NCI-H1930 (cell line): ENCODE data around the gene PSMB9.

Experiments
- DNase-seq, 2 experiments: peaks; one replicate each; lab custom pipeline; 2025; lab: John Stamatoyannopoulos, UW

Gene PSMB9

GRCh38 chr6:32839356-32839755 is 14.6 kb upstream of the PSMB9 start:
- DNase-seq: no peak

DNA sequence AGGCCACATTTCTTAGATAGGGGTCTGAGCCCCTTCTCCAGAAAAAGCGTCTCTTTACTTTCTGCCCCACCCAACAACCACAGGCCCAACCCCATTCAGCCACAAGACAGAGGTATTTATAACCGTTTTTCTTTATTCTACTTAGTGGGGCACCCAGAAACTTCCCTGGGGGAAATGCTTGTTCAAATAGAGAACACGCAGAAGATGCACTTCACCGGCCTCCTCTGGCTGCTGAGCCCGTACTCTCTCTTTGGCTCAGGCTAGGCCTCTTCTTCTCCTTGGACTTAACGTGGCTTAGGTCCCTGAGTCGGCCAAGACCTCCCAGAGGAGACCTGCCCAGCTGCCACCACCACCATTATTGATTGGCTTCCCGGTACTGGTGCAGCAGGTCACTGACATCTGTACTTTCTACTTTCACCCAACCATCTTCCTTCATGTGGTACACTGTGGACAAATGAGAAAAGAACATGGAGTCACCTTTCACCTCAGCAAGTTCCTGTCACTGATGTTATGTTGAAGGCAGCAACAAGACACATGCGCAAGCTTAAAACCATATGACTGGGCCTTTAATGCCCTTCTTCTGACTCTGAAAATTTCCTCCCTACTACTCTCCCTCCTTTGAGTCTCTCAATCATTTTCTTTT is 13.3 kb upstream of the PSMB9 start:
- no peak for DNase-seq

DNA sequence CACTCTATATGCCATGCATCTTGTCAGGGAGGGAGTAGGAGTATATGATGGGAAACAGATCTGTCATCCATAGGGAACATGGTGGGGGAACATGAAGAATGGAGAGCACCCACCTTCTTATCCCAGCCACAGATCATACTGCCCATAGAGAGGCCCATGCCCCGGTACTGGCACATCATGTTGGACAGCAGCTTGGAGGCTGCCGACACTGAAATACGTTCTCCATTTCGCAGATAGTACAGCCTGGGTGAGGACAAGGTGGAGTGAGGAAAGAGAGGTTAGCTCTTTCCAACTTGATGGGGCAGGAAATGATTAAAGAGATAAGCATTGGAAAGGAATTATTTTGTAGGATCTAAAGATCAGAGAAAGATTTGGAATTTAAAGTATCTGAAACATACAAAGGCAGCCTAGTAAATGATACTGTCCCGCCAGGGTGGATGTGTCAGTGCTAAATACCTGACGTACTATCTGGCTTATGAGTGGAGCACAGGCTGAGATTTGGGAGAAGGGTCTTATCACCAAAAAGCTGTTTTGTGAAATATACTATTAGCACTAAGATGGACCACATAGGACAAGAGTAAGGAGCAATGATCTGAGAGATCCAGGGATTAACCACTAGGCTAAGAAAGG is 11.9 kb upstream of the PSMB9 start:
- DNase-seq: no peak

GRCh38 chr6:32842690-32843089 is 11.3 kb upstream of the PSMB9 start:
- no peak for DNase-seq

DNA sequence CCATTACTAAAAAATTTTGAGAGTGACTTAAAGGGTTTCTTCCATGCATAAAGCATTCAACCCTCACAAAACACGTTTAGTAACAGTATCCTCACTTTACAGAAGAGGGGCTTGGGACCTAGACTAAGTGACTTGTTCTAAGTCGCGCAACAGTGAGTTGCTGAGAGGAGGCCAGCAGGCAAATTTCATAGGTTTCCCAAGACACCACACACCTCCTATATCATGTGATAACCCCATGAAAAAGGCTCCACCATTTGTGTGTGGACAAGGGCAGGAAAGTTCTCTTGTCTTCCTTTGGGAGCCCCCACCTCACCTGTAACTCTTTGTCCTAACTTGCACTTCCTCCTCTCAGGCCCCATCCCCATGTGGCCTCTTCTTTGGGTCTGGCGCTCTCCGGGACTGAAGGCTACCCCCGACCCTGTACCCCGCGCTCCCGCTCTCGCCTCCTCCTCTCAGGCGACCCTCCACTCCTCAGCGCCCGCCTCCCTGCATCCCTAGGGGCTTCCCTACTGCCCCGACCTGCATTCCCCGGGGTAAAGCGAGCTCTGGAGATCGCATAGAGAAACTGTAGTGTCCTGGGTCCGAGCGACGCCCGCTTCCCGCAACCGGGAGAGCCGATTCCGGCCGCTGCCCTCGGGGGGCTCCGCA is 10.5 kb upstream of the PSMB9 start:
- no peak for DNase-seq

DNA sequence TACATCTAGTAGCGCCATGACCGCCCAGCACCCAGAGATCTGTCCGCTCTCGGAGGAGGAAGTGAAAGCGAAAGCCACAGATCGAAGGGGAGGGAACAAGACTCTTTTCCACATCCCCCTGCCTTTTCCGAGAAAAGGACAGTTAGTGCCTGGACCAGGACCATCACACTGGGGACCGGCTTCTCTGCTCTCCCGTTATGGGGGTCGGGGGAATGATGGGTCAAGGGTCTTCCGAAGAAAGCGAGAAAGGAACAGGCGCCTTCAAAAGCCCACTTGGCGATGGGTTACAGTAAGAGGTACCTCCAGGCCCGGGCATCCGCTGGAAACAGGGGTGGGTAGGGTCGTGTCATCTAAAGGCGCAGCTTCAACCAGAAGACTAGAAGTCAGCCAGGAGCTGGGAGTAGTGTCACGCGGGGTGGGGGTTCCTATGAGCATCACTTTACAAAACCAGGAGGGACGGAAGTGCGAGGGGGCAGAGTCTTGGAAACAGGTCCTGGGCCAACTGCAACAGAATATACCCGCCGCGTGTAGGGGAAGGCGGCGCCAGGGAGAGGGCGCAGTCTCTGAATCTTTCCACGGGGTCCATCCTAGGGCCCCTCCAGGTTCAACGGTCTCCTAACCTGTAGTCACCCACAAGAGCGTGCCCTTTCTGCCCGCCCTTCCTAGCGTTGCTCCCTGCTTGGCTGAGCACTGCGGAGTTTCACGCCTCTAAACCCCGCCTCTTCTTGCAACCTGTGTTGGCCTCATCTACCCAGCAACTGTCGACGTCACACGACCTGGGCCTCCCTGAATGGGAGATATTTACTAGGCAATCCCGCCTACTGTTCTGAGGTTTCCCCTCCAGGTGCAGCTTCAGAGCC is 9.8 kb upstream of the PSMB9 start, which contains the start of gene PSMB8:
TSS of gene PSMB8 (minus strand) at position 69 of the 860 bp plus-strand sequence. CDS start at position 18, 51 bp downstream.
- DNase-seq: peak; percentile 92 to 93

- no peak for DNase-seq
Observed at GRCh38 chr6:32844839-32845383, 9.1 kb upstream of the PSMB9 start.

DNA sequence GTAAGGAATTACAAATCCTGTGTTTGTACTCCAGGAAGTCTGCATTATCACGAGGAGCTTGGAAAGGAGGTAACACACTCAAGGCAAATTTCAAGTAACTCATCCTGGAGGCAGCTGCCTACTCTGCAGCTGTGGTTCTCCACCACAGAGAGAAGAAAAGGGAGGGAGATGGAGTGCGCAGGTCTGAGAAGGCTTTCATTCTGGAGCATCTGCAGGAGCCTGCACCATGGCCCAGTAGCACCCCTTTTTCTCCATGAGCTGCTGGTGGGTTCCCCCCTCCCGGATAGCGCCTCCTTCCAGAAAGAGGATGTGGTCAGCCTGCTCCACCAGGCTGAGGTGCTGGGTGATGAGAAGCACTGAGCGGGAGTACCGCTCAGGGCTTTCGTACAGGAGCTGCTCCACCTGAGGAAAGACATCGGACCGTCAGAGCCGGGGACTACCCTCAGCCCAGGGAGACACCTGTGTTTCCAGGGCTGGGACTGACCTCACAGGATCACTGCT is 8.6 kb upstream of the PSMB9 start:
- DNase-seq: no peak

- no peak for DNase-seq
Observed at GRCh38 chr6:32847004-32847403, 7.0 kb upstream of the PSMB9 start.

- DNase-seq: no peak
Observed at GRCh38 chr6:32847795-32848194, 6.2 kb upstream of the PSMB9 start.

DNA sequence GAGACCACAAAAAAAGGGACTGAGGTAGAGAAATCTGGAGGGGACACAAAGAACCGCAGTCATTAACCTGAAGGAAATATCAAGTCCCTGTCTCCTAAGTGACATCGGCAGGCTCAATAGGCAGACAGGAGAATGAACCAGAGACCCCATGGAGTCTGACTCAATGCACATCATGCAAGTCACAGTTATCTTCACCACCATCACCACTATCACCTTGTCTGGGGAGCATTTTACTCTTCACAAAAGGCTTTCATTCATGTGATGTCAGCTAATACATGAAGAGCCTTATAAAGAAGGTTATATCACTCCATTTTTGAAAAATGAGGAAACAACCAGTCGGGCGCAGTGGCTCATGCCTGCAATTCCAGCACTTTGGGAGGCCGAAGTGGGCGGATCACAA is 4.9 kb upstream of the PSMB9 start:
- no peak for DNase-seq

DNA sequence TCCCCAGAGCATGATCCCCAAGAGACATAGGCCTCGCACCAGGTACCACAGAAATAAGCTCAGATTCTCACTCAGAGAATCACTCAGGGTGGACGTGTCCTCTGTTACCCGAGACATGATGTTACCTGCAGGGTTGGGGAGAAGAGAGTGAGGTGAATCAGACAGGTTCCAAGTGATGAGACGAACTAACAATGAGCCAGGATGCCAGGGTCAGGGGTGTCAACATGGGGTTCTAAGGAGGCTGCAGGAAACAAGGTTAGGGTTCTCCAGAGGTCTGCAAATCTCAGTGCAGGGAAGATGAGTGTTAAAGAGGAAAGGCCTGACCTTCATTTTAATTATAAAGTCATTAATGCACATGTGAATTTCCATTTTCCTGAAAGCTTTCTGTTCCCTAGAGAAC is 3.0 kb upstream of the PSMB9 start:
- no peak for DNase-seq

DNA sequence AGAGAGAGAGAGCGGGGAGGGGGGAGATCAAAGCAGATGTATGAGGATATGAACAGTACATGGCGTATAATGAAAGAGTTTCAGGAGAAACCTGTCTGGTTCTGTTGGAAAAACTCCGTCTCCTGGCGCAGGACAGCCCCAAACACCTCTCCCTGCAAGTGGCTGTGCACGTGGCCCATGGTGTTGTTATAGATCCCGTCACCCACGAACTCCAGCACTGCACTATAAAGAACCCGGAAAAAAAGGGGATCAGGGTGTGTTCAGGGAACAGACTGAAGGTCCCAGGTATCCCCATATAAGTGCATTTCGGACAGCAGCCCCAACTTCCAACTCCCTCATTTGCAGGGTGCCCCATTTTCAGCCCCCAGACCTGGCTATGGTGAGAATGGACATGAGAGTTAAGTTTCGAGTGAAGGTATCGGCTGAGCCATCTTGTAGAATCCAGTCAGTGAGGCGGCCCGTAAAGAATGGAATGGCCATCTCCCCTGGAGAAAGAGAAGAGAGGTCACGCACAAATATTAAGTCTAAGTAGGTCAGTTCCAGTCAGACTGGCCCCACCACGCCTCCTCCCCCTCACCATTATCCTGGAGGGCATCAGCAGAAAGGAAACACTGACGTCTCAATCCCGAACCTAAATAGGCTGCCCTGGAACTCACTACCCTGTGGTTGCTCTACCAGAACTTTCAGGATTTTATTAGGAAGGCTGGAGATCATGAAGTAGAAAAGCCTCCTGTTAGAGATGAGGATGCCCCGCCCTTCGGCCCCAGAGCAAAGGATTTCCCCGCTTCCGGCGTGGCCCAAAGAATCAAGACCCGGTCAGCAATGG is 1.8 kb upstream of the PSMB9 start:
- no peak for DNase-seq

- DNase-seq: no peak
Observed at GRCh38 chr6:32852844-32853540, 1.0 kb upstream of the PSMB9 start.

DNA sequence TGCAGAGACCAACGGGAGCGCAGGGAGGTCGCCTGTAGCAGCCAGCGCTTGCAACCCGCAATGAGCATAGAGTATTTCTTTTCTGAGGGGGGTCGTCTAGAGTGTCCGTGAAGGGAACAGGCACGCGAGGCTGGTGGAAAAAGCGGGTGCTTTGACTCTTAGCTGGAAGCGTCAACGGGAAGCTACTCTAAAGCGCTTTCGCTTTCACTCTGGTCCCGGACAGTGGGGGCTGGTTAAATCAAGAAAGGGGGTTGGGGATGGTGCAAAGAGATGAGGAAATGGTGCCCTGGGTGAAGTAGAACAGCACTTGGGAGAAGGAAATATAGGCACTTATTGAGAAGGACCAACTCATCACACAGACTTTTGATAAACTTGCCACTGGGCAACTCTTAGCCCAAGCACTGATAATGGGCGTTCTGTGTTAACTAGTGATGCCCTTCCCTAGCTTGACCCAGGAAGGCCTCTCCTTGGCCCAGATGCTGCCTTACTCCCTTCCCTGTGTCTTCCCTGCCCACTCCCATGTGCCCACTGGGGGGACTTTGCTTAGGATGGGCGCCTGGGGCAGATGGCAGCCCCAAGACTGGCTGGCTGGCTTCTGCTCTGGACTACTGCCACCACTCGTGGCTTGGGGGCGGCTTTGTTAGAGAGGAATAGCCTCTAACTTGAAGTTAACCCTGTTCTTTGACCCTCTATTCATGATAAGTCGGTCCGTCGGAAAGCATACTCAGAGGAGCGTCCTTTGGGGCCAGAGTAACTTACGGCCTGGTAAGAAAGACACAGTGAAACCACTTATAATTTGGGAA is 585 bp downstream of the PSMB9 start:
- DNase-seq: peak in 1 of 2 experiments; percentile 43

DNA sequence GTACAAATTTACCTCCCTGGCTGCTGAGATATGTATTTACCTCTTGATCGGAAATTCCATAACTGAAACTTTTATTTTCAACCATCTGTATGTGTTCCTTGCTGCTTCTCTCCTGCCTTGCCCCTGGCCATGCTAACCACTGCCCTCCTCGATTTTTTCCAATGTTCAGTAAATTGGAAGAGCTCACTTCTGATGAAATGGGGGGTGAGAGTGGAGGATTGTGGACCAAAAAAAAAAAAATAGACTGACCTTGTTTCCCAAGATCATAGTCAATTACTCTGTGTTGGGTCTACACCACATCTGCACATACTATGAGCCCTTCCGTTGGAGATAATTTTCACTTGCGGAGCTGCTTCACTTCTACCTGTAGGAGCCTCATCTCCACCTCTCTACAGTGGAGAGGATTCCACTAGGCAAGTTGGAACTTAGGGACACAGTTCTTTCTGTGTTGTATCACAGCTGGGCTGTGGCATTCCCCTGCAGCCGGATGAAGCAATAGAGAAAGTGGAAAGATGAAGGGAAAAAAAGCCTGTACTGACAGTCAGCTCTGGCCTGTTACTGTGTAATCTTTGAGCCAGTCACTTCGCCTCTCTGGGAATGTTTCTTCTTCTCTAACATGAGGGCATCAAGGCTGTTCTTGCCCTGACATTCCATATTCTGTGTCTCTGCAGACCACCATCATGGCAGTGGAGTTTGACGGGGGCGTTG is 1.6 kb downstream of the PSMB9 start:
- no peak for DNase-seq

DNA sequence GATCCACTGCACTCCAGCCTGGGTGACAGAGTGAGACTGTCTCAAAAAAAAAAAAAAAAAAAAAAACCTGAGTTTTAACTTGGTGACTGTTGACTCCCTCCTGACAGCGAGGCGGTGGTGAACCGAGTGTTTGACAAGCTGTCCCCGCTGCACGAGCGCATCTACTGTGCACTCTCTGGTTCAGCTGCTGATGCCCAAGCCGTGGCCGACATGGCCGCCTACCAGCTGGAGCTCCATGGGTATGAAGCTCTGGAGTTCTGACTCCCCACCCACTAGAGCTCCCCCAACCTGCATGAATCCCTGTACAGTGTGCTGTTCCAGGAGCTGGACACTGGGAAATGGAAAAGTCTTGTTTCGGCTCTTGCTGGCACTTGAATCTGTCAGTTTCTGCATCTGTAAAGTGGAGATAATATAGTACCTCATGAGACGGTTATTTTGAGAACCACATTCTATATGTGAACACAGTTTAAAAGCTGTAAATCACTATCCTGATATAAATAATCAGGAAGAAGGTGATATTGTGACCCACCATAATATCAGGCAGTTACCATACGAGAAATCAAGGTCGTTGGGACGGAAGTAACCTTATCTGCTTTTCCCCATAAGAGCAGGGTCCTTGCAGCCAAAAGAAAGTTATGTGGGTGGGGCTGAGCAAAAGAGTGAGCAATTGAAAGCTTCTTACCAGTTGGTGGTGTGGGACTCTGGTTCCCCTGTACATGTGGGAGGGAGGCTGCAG is 3.3 kb downstream of the PSMB9 start:
- no peak for DNase-seq

DNA sequence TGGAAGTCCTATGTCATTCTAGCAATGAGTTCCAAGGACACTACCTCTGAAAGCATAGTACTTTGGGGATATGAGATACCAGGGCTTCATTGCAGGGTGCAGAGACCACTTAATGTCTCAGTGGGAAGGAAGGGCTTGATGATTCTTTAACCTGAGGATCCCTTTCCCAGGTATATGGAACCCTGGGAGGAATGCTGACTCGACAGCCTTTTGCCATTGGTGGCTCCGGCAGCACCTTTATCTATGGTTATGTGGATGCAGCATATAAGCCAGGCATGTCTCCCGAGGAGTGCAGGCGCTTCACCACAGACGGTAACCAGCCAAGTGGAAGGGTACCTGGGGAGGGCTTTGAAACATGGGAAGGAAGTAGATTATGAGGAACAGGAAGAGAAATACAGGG is 4.2 kb downstream of the PSMB9 start:
- DNase-seq: no peak
